ENCODE data around the gene BMPR1B.

DNA sequence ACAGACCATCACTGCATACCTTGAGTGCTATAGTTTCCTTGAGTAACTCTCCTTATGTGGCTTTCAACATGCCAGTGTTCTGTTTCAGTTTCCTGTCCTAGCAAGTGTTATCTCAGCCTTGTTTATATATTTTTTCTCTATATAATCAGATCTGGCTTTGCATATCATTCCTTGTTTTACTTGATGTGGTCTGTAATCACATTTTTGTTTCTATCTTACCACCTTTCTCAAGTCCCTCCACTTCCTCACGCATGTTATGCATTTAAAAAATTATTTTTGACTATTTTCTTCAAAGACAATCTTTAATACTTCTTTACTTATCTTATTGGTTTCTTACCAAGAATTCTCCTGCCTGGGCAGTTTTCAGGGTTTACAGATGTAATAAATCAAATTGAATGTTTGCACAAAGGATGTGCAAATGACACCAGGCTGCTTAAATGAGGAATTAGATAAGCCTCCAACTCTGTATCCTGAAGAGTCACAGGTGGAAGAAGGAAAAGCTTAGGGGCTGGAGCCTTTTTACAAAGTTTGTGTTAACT, 351.2 kb downstream of the BMPR1B start:
- TF ChIP-seq, protein P1, sequence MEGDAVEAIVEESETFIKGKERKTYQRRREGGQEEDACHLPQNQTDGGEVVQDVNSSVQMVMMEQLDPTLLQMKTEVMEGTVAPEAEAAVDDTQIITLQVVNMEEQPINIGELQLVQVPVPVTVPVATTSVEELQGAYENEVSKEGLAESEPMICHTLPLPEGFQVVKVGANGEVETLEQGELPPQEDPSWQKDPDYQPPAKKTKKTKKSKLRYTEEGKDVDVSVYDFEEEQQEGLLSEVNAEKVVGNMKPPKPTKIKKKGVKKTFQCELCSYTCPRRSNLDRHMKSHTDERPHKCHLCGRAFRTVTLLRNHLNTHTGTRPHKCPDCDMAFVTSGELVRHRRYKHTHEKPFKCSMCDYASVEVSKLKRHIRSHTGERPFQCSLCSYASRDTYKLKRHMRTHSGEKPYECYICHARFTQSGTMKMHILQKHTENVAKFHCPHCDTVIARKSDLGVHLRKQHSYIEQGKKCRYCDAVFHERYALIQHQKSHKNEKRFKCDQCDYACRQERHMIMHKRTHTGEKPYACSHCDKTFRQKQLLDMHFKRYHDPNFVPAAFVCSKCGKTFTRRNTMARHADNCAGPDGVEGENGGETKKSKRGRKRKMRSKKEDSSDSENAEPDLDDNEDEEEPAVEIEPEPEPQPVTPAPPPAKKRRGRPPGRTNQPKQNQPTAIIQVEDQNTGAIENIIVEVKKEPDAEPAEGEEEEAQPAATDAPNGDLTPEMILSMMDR (conservative IDR thresholded peaks at IDR 0.05 in 1 of 2, IDR thresholded peaks at IDR 0.05 in 1 of 2; ENCODE audit: extremely low read depth in 1 of 2, insufficient read depth in 1 of 2, low read depth in 1 of 2, low read length in 2 of 2), result no peak
- TF ChIP-seq EZH2 (IDR thresholded peaks at IDR 0.05; ENCODE audit: borderline replicate concordance, low read length), result no peak

All from mammary epithelial cell (primary cell).